Colonic mucosa (tissue), 4 donors: Measurements from ENCODE around the gene PDE2A. TPM values are rescaled to one million over a fixed set of nuclear protein-coding genes. Genes with fewer than 3 reads are reported as not detected.

ENCODE experiments used
- DNase-seq: peaks from one replicate; pipeline ENCODE4 v3.0.0-alpha.2; 2020
- H3K27ac ChIP-seq: fragments of 200-600 bp; one replicate; pipeline ENCODE4 v1.8.0; 2021
- H3K27me3 ChIP-seq: fragments of 200-600 bp; one replicate; pipeline ENCODE4 v1.8.0; 2021
- H3K36me3 ChIP-seq: fragments of 200-600 bp; one replicate; pipeline ENCODE4 v1.8.0; 2021
- H3K4me1 ChIP-seq: fragments of 200-600 bp; one replicate; pipeline ENCODE4 v1.8.0; 2021; ENCODE audit warnings: mild to moderate bottlenecking
- H3K4me3 ChIP-seq: fragments of 200-600 bp; one replicate; pipeline ENCODE4 v1.8.0; 2021
- H3K9ac ChIP-seq, 2 donors: one replicate each; pipeline ENCODE4 v1.7.0; 2013; ENCODE audit warnings: control low read depth in 2 of 2, low read depth in 2 of 2, low read length in 2 of 2
- H3K9me3 ChIP-seq: fragments of 200-600 bp; one replicate; pipeline ENCODE4 v1.8.0; 2021
- intact Hi-C: fragments of 100-400 bp; cut with DNase I; formaldehyde crosslinking; loops from one replicate; pipeline ENCODE4 v1.14.1; 2022
- total RNA-seq, 2 donors: library from RNA; stranded (reverse); fragmentation: NEBNext Ultra II Directional in 1 of 2; extraction: Animal tissue kit (Norgen Biotek cat#: 25700) in 1 of 2; gene quantifications; one replicate each; pipeline ENCODE4 v1.2.1, GENCODE V29; 2021
- TF ChIP-seq, protein P1 (sequence below): fragments of 200-600 bp; IDR thresholded peaks from one replicate; pipeline ENCODE4 v1.8.0; 2022; ENCODE audit warnings: antibody characterized with exemption, mild to moderate bottlenecking
- donor health status: healthy.
- donor health status: DM: no; HTN: no; CAD: no.
- donor health status: DM: no; HTN: no; CAD: no.

PDE2A gene
- total RNA-seq, 2 donors from 2014 or later = 5.6 to 8.9 TPM

- Histone ChIP-seq H3K9ac (no peak overlapping the region), H3K9me3 (no peaks in the 10 kb centered on the region), H3K36me3 (no peaks in the 10 kb centered on the region), H3K27me3 (peaks cover 10% of the 10 kb centered on the region), H3K4me3 (no peak overlapping the region), H3K27ac (no peak overlapping the region), H3K4me1 (no peaks in the 10 kb centered on the region)
- intact Hi-C loops = loop anchor here (10.0 kb wide), 1 partner anchor 208 kb away; no protein-coding TSS in a partner anchor
- DNase-seq = no peak
- TF ChIP-seq, protein P1, sequence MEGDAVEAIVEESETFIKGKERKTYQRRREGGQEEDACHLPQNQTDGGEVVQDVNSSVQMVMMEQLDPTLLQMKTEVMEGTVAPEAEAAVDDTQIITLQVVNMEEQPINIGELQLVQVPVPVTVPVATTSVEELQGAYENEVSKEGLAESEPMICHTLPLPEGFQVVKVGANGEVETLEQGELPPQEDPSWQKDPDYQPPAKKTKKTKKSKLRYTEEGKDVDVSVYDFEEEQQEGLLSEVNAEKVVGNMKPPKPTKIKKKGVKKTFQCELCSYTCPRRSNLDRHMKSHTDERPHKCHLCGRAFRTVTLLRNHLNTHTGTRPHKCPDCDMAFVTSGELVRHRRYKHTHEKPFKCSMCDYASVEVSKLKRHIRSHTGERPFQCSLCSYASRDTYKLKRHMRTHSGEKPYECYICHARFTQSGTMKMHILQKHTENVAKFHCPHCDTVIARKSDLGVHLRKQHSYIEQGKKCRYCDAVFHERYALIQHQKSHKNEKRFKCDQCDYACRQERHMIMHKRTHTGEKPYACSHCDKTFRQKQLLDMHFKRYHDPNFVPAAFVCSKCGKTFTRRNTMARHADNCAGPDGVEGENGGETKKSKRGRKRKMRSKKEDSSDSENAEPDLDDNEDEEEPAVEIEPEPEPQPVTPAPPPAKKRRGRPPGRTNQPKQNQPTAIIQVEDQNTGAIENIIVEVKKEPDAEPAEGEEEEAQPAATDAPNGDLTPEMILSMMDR = no peak
These were observed 8.6 kb upstream of the PDE2A start for GRCh38 chr11:72682858-72683243.

DNA sequence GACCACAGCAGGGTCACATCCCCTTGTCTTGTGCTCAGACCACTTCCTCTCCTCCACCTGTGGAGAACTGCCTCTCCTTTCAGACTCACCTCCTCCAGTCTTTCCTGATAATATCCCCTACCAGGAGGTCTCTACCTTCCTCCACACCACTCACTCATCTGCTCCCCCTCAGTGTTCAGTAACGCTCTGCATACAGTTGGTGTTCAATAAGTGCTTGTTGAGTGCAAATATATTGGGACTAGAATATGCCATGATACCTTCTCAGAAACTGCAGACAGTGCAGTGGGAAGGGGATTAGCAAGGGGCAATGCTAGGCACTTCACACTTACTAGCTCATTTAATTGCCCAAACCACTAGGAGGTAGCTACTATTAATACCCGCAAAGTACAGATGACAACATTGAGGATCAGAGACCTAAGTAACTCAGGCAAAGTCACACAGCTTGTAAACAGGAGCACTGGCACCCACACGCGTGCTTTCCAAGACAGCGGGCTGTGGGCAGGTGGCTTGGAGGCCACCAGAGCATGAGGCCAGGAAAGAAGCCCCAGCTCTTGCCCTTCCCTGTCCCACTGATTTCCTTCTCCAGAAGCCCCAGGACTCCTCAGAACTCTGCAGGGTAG is 8.1 kb upstream of the PDE2A start:
- H3K4me3 ChIP-seq = no peak overlapping the region

DNA sequence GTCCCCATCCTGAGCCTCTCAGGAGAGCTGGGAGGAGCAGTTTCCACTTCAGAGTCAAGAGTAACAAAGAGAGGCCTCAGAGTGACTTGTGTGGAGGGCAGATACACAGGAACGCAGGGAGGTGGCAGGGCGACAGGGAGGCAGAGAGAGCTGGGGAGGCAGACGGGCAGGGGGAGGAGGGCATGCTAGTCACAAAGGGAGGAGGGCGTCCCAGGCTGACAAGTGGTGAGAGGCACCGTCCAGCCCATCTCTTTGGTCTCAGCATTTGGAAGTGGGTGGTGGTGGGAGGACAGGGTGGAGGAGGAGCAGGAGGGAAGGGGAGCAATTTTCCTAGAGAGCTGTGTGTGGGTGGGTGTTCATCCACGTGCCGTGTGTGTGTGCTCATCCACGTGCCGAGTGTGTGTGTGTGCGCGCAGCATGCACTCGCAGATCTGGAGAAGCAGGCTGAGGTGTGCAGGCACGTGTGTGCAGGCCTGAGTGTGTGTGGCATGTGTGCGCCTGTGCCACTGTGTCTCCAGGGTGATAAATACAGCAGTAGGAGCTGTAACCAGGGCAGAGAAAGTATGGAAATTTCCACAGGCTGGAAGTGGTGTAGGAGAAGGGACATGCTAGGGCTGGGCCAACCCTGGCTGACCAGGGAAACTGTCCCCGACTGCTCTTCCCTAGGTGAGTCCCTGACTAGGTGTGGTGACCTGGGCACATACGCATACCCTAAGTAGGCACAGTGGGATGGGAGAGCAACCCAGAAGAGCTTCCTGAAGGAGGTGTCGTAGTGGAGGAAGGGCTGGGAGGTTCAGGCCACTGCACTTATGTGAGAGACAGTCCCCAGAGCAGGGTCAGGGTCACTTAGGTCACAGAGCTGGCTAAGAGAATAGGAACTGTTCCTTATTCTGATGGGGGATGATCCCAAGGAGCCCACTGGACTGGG is 7.3 kb upstream of the PDE2A start:
- no peak overlapping the region for H3K27ac ChIP-seq
- H3K9me3 ChIP-seq = no peaks in the 10 kb centered on the region
- H3K4me3 ChIP-seq = no peak overlapping the region
- H3K9ac ChIP-seq = no peak overlapping the region
- TF ChIP-seq, protein P1 = no peak
- intact Hi-C loops = loop anchor here (10.0 kb wide), 1 partner anchor 207 kb away; no protein-coding TSS in a partner anchor
- H3K27me3 ChIP-seq = peaks cover 21% of the 10 kb centered on the region
- H3K36me3 ChIP-seq = no peaks in the 10 kb centered on the region
- DNase-seq = no peak
- no peaks in the 10 kb centered on the region for H3K4me1 ChIP-seq

More for the DNA sequence above, 8.1 kb upstream of the PDE2A start:
- Histone ChIP-seq H3K27ac (no peak overlapping the region), H3K9me3 (no peaks in the 10 kb centered on the region), H3K9ac (no peak overlapping the region), H3K27me3 (peaks cover 12% of the 10 kb centered on the region), H3K4me1 (no peaks in the 10 kb centered on the region), H3K36me3 (no peaks in the 10 kb centered on the region)
- intact Hi-C loops = loop anchor here (10.0 kb wide), 1 partner anchor 208 kb away; no protein-coding TSS in a partner anchor
- TF ChIP-seq, protein P1 = no peak
- no peak for DNase-seq

DNA sequence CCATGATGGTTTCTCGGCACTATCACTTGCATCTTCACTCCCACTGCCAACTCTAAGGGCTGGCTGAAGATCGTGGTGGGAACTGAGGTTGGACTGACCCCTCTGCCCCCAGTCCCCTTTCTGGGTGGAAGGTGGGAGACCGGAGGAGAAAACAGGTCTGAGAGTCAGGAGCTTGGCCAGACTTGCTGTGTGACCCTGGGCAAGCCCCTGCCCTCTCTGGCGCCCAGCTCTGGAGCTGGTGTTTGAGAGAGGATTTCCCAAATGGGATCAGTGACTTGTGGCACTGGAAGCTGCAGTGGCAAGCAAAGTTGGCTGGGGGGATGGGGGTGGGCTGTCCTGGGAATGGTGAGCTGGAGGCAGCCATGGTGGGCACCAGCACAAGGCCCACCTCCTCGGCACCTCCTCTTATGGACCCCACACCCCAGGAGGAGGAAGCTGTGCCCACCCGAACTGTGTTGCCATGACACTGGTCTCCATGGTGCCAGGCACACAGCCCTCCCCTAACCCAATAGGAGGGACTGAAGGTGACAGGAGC is 6.5 kb upstream of the PDE2A start:
- intact Hi-C loops = loop anchor here (10.0 kb wide), 1 partner anchor 206 kb away; no protein-coding TSS in a partner anchor
- Histone ChIP-seq H3K9ac (no peak overlapping the region), H3K36me3 (no peaks in the 10 kb centered on the region), H3K4me3 (no peak overlapping the region), H3K27ac (no peak overlapping the region), H3K9me3 (no peaks in the 10 kb centered on the region), H3K27me3 (peaks cover 29% of the 10 kb centered on the region), H3K4me1 (no peaks in the 10 kb centered on the region)
- TF ChIP-seq, protein P1 = no peak
- no peak for DNase-seq

DNA sequence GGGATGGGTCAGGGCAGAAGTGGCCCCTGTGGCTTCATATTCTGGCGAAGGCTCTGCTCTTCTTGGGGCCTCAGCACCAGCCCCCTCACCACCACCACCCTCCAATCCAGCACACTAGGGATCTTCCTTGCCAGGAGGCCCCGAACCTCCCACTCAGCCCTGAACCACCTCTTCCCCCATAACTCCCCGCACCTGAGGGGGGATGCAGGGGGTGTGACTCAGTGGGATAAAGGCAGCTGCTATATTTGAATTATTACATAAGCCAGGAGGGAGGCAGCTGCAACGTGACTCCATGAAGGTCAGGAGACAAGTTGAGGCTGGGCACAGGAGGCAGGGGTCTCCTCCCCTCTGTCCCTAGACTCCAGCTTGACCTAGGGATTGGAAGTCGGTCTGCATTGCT is 5.6 kb upstream of the PDE2A start:
- TF ChIP-seq, protein P1 = no peak
- Histone ChIP-seq H3K36me3 (no peaks in the 10 kb centered on the region), H3K4me3 (no peak overlapping the region), H3K27ac (no peak overlapping the region), H3K9ac (no peak overlapping the region), H3K27me3 (peaks cover 33% of the 10 kb centered on the region), H3K9me3 (no peaks in the 10 kb centered on the region), H3K4me1 (no peaks in the 10 kb centered on the region)
- intact Hi-C loops = loop anchor here (10.0 kb wide), 1 partner anchor 205 kb away; no protein-coding TSS in a partner anchor
- DNase-seq = no peak
